Aorta (tissue), 5 donors: Measurements from ENCODE around the gene AFF2. TPM values are rescaled to one million over a fixed set of nuclear protein-coding genes. Genes with fewer than 3 reads are reported as not detected.

ENCODE experiments used
- ATAC-seq: fragments of 200-7000 bp; cut with Tn5 transposase; one replicate; pipeline ENCODE4 v1.9.1; 2022; ENCODE audit warnings: moderate library complexity; ENCODE audit not compliant: low FRiP score
- DNase-seq, 2 donors: peaks; one replicate each; pipeline ENCODE4 v3.0.0-alpha.2; 2020
- H3K27ac ChIP-seq, 2 donors: one replicate each; pipeline ENCODE4 v1.5.1; 2013; ENCODE audit warnings: low read length in 2 of 2, mild to moderate bottlenecking in 2 of 2, moderate library complexity in 2 of 2, control low read depth in 1 of 2, inconsistent platforms in 1 of 2, low read depth in 1 of 2
- H3K27me3 ChIP-seq, 2 donors: one replicate each; pipeline ENCODE4 v1.6.1; 2013; ENCODE audit warnings: control low read depth in 1 of 2, low read length in 1 of 2, mild to moderate bottlenecking in 1 of 2, moderate library complexity in 1 of 2; ENCODE audit not compliant: insufficient read depth in 2 of 2, control insufficient read depth in 1 of 2
- H3K36me3 ChIP-seq, 2 donors: one replicate each; pipeline ENCODE4 v1.6.1; 2013; ENCODE audit warnings: control low read depth in 1 of 2, low read length in 1 of 2, mild to moderate bottlenecking in 1 of 2; ENCODE audit not compliant: insufficient read depth in 2 of 2, control insufficient read depth in 1 of 2
- H3K4me1 ChIP-seq, 2 donors: one replicate each; pipeline ENCODE4 v1.6.1; 2013; ENCODE audit warnings: low read length in 2 of 2, control low read depth in 1 of 2, mild to moderate bottlenecking in 1 of 2, moderate library complexity in 1 of 2; ENCODE audit not compliant: insufficient read depth in 2 of 2, control insufficient read depth in 1 of 2
- H3K4me3 ChIP-seq, 2 donors: one replicate each; pipeline ENCODE4 v1.5.1; 2013; ENCODE audit warnings: low read length in 2 of 2, control low read depth in 1 of 2, mild to moderate bottlenecking in 1 of 2
- H3K9me3 ChIP-seq: one replicate; pipeline ENCODE4 v1.6.1; 2013; ENCODE audit warnings: mild to moderate bottlenecking, low read length; ENCODE audit not compliant: control insufficient read depth
- WGBS, 2 donors: extraction: QIAGEN DNeasy Blood & Tissue Kit; methylation state at CpG; one replicate each; pipeline ENCODE4 v1.1.7; 2013; 5-methylcytosine and 5-hydroxymethylcytosine counted together
- intact Hi-C, 2 donors: fragments of 100-400 bp; cut with DNase I; formaldehyde crosslinking; loops; one replicate each; pipeline versions ENCODE4 v1.14.2 to v1.15.0; 2022
- polyA plus RNA-seq, 2 donors: library from polyadenylated mRNA; stranded (reverse); fragments of 200-250 nt; gene quantifications; one replicate each; pipeline ENCODE4 v1.2.3, GENCODE V29; 2013
- total RNA-seq, 2 donors: library from RNA; stranded (reverse); fragmentation: NEBNext Ultra II Directional; extraction: Animal tissue kit (Norgen Biotek cat#: 25700); gene quantifications; one replicate each; pipeline ENCODE4 v1.2.1, GENCODE V29; 2021
- donor health status: healthy with polysubstance abuse.
- donor health status: Bipolar disorder and iron deficiency.
- donor health status: DM: no; HTN: no; CAD: no.
- donor health status: DM: no; HTN: no; CAD: no.
- donor health status: DM: yes; HTN: yes; CAD: no.

The AFF2 gene
- total and polyA plus RNA-seq, 4 donors, result 0.25 to 2.7 (median 1.2) TPM

DNA sequence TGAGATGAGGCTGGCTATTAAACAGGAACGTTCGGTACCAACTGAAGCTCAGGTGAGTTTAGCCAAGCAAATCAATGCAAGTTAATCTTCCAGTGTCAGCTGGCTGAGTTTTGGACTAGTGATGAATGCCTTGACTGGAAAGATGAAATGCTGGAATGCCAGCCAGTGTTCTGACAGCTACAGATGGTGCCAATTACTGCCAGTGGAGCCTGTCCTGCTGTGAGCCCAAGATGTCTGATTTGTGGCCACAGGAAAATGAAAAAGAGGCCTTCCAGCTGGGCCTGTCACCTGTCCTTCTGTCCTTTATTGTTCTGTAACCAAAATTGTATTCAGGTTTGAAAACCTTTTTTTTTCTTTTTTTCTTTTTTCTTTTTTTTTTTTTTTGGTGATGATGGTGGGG, 223.1 kb downstream of the AFF2 start:
- DNase-seq (no peak), ATAC-seq (no peak)
- Histone ChIP-seq H3K27ac (no peak overlapping the region), H3K9me3 (peaks cover 1% of the 10 kb centered on the region), H3K36me3 (no peaks in the 10 kb centered on the region), H3K4me3 (no peak overlapping the region), H3K4me1 (no peaks in the 10 kb centered on the region), H3K27me3 (no peaks in the 10 kb centered on the region)
- 22 to 79% methylated on average over 2 of the region's 2 CpGs for WGBS, 2 donors
- intact Hi-C loops, result no loop called here

DNA sequence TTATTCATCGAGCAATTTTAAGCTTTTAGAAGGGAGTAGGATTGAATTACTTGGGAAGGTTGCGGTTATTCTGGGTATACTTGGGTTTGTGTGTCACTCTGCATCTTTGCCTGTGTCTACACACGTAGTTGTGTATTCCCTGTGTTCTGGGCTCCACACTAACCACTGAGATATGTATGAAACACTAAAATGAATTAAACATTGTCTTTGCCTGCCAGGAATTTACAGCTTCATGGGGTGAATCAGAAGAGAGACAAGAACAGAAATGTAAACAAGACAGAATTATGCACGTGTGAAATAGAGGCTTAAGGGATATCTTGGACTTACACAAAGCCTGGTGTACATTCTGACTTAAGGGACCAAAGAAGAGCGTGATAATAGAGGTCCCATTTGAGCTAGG, 228.5 kb downstream of the AFF2 start:
- Histone ChIP-seq H3K4me1 (no peaks in the 10 kb centered on the region), H3K4me3 (no peak overlapping the region), H3K36me3 (no peaks in the 10 kb centered on the region), H3K9me3 (peaks cover 1% of the 10 kb centered on the region), H3K27me3 (no peaks in the 10 kb centered on the region), H3K27ac (no peak overlapping the region)
- intact Hi-C loops, result no loop called here
- 62 to 84% methylated on average over 5 of the region's 5 CpGs for WGBS, 2 donors
- ATAC-seq (no peak), DNase-seq (no peak)

DNA sequence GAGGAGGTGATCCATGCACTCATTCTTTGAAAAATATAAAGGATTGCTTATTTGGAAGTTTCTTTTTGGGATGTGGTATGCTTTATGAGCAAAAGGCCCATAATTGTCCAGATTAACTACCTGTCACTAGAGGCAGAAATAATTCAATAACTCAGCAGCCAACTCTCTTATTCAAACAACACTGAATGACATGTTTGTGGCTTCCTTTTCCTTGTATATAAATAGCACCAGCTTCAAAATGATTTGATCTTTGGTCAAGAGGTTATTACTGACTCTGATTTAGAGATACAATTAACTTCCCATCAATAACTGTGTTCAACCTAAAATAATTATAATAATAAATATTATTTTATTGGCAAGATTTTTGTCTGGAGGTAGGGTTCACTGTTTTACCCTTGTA, 232.3 kb downstream of the AFF2 start:
- ATAC-seq, result no peak
- DNase-seq, result no peak
- H3K36me3 ChIP-seq, result no peaks in the 10 kb centered on the region
- H3K27me3 ChIP-seq, result no peaks in the 10 kb centered on the region
- no peak overlapping the region for H3K4me3 ChIP-seq
- intact Hi-C loops, result no loop called here
- H3K9me3 ChIP-seq, result no peaks in the 10 kb centered on the region
- no peak overlapping the region for H3K27ac ChIP-seq
- H3K4me1 ChIP-seq, result no peaks in the 10 kb centered on the region

DNA sequence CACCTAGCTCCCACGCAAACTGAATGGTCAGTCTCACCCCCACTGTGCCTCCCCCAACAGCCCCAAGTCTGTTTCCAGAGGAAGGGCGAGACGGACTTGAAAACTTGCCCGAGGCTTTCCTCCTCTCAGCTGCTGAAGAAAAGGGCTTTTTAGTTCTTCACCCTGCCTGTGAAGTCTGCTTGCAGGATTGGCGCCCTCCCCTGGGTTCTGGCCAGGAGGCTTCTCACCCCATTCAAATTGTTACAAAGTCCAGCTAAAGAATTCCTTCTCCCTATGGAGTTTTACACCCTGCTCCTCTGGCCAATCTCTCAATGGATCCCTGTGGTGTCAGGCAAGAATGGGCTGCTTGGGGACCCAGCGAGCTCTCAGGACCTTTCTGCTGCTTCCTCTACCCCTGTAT, 241.0 kb downstream of the AFF2 start:
- H3K27me3 ChIP-seq, result no peaks in the 10 kb centered on the region
- 21 to 39% methylated on average over 6 of the region's 6 CpGs for WGBS, 2 donors
- ATAC-seq, result no peak
- intact Hi-C loops, result no loop called here
- H3K27ac ChIP-seq, result no peak overlapping the region
- no peaks in the 10 kb centered on the region for H3K36me3 ChIP-seq
- no peaks in the 10 kb centered on the region for H3K9me3 ChIP-seq
- H3K4me3 ChIP-seq, result no peak overlapping the region
- no peaks in the 10 kb centered on the region for H3K4me1 ChIP-seq
- DNase-seq, result no peak

DNA sequence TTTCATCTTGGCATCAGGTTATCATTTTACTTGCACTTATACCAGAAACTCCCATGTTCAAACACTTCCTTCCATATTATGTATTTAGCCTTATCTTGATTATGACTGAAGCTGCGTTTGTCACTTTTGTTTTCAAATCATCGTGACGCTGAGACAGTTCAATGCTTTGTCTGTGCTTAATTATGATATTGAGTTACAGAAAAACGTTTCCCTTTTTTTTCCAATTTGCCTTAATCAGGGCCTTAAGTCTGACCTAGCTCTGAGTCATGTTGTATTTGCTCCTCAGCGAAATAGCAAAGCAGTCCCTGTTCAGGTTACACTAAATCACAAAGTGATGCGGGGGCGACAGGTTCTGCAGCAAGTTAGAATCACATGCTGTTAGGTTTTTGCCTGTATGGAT, 254.7 kb downstream of the AFF2 start:
- H3K27me3 ChIP-seq, result no peaks in the 10 kb centered on the region
- ATAC-seq (no peak), DNase-seq (no peak)
- H3K36me3 ChIP-seq, result no peaks in the 10 kb centered on the region
- WGBS, 2 donors, result 67 to 71% methylated on average over 7 of the region's 7 CpGs
- no peaks in the 10 kb centered on the region for H3K9me3 ChIP-seq
- no peak overlapping the region for H3K4me3 ChIP-seq
- H3K4me1 ChIP-seq, result no peaks in the 10 kb centered on the region
- H3K27ac ChIP-seq, result no peak overlapping the region
- intact Hi-C loops, result no loop called here

DNA sequence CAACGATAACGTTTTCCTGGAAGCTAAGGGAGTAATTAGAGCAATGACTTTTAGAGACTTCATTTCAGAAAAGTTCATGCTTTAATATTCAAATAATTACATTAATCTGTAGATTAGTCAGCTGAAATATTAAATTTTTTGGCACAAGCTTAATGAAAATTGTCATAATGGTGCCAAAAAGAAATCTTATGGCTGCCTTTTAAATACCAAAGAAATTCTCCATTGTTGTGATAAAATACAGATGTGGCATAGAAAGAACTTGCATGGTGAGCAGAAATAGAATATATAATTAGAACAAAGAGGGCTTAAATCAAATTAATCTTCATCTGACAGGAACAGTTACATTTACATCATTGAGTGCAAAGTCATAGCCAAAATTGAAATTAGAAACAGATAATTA, 263.5 kb downstream of the AFF2 start:
- intact Hi-C loops, result no loop called here
- Histone ChIP-seq H3K4me3 (no peak overlapping the region), H3K27me3 (no peaks in the 10 kb centered on the region), H3K4me1 (no peaks in the 10 kb centered on the region), H3K9me3 (no peaks in the 10 kb centered on the region), H3K27ac (no peak overlapping the region), H3K36me3 (no peaks in the 10 kb centered on the region)
- WGBS, 2 donors, result 55 to 61% methylated on average over 2 of the region's 2 CpGs
- ATAC-seq (no peak), DNase-seq (no peak)

DNA sequence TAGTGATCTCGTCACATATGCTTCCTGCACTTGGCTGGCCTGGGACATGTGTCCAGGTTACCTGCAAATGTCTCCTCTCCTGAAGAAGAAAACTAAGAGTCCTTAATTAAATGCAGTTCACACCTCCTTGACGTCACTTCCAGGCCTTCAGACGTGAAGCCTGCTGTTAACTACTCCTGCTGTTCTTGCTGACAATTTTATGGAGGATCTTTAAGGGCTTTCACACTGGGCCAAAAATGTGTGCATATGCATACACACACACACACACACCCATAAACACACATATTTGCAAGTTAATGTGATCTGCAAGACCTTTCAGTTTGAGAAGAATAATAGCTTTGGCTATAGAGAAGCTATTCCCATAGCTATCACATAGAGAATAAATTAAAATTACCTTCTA, 267.9 kb downstream of the AFF2 start:
- H3K27ac ChIP-seq, result no peak overlapping the region
- H3K36me3 ChIP-seq, result no peaks in the 10 kb centered on the region
- H3K4me1 ChIP-seq, result no peaks in the 10 kb centered on the region
- ATAC-seq, result no peak
- no peaks in the 10 kb centered on the region for H3K9me3 ChIP-seq
- WGBS, 2 donors, result 58 to 89% methylated on average over 3 of the region's 3 CpGs
- H3K4me3 ChIP-seq, result no peak overlapping the region
- no peak for DNase-seq
- intact Hi-C loops, result no loop called here
- H3K27me3 ChIP-seq, result no peaks in the 10 kb centered on the region

DNA sequence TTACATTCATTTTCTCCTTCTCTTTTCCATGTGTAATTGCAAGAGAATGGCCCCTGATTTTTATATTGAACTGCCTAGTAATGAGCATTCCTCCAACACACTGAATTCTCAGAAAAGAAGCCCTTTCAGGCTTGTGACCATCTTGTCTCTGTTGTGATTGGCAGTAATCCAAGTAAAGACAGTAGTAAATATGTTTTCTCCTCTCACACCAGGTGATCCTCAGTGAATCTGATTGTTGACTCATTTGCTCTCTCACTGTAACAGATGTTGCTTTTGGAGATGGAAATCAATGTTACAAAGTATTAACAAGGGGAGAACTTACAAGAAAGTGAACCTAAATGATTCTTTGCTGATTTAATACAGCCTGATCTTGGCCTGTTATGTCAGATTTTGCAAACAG, 271.0 kb downstream of the AFF2 start:
- intact Hi-C loops, result no loop called here
- no peak overlapping the region for H3K27ac ChIP-seq

DNA sequence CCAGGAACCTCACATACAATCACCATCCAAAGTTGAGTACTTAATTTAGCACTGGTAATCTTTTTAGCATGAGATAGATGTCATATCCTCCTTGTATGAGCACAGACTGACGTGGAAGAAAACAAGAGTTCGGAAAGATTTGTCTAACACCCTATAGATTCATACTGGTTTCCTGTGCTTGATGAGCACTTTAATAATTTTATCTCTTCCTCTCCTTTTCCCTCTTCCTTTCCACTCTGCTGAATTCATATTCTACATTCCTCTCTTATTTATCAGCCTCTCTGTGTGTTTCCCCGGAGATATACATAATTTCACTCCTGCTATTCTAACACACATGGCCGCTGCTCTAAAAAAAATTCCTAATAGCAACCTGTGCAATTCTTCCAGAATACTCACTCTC, 273.9 kb downstream of the AFF2 start:
- Histone ChIP-seq H3K27me3 (no peaks in the 10 kb centered on the region), H3K4me3 (no peak overlapping the region), H3K27ac (no peak overlapping the region), H3K9me3 (no peaks in the 10 kb centered on the region), H3K4me1 (no peaks in the 10 kb centered on the region), H3K36me3 (no peaks in the 10 kb centered on the region)
- no peak for DNase-seq
- 42 to 45% methylated on average over 4 of the region's 4 CpGs for WGBS, 2 donors
- intact Hi-C loops, result no loop called here
- no peak for ATAC-seq

More for the DNA sequence above, 271.0 kb downstream of the AFF2 start:
- H3K36me3 ChIP-seq, result no peaks in the 10 kb centered on the region
- DNase-seq (no peak), ATAC-seq (no peak)
- no peaks in the 10 kb centered on the region for H3K4me1 ChIP-seq
- no peak overlapping the region for H3K4me3 ChIP-seq
- H3K27me3 ChIP-seq, result no peaks in the 10 kb centered on the region
- no peaks in the 10 kb centered on the region for H3K9me3 ChIP-seq
